Peyer's patch (tissue), 4 donors: Measurements from ENCODE around the gene CASQ1.

Experiments
- CTCF ChIP-seq, 6 experiments: fragments of 450-650 bp in 4 of 6; fragments of 200-600 bp in 2 of 6; sonication (generic) in 1 of 6; IDR thresholded peaks; one replicate each; pipeline ENCODE4 v1.5.1; 2017 to 2019; ENCODE audit warnings: antibody characterized with exemption in 6 of 6, mild to moderate bottlenecking in 3 of 6, moderate library complexity in 1 of 6
- POLR2A ChIP-seq, 2 donors: fragments of 450-650 bp; IDR thresholded peaks; one replicate each; pipeline ENCODE4 v1.5.1; 2017; ENCODE audit warnings: antibody characterized with exemption in 2 of 2, mild to moderate bottlenecking in 2 of 2, moderate library complexity in 2 of 2

- no peak for TF ChIP-seq CTCF (IDR thresholded peaks at IDR 0.05)
- TF ChIP-seq POLR2A (IDR thresholded peaks at IDR 0.05) = no peak
Observed at GRCh38 chr1:160149233-160149632, 41.1 kb upstream of the CASQ1 start.
